Measurements from ENCODE around the gene DACT2.

DACT2 gene

GRCh38 chr6:168319279-168320111 lies at the start of gene DACT2:
Gene DACT2 (minus strand): TSS chr6:168319777. CDS start chr6:168319633, 144 bp downstream.
- POLR2A ChIA-PET, result no interaction called here
- TF ChIP-seq L3MBTL2 (conservative IDR thresholded peaks at IDR 0.05) (no peak), ZNF384 (IDR thresholded peaks at IDR 0.05) (no peak), FOXM1 (IDR thresholded peaks at IDR 0.05; ENCODE audit: borderline replicate concordance) (no peak), LEF1 (IDR thresholded peaks at IDR 0.05; ENCODE audit: borderline replicate concordance) (no peak), FOXA1 (IDR thresholded peaks at IDR 0.05) (no peak), CTBP1 (IDR thresholded peaks at IDR 0.05; ENCODE audit: borderline replicate concordance) (no peak), ARNT (IDR thresholded peaks at IDR 0.05) (no peak), SP1 (IDR thresholded peaks at IDR 0.05) (no peak)
- CTCF ChIA-PET, result no interaction called here

GRCh38 chr6:168368936-168369335 lies 49.4 kb upstream of the DACT2 start:
- DNase-seq (ENCODE audit: extremely low spot score), result no peak
- TF ChIP-seq L3MBTL2 (conservative IDR thresholded peaks at IDR 0.05) (no peak), LEF1 (IDR thresholded peaks at IDR 0.05; ENCODE audit: borderline replicate concordance) (no peak), FOXM1 (IDR thresholded peaks at IDR 0.05; ENCODE audit: borderline replicate concordance) (no peak), SP1 (IDR thresholded peaks at IDR 0.05) (no peak), PKNOX1 (IDR thresholded peaks at IDR 0.05) (no peak), TARDBP (IDR thresholded peaks at IDR 0.05) (no peak), NFRKB (IDR thresholded peaks at IDR 0.05) (no peak), BHLHE40 (IDR thresholded peaks at IDR 0.05; ENCODE audit: borderline replicate concordance) (no peak), ARNT (IDR thresholded peaks at IDR 0.05) (no peak), FOXK2 (IDR thresholded peaks at IDR 0.05) (no peak), HDGF (IDR thresholded peaks at IDR 0.05; ENCODE audit: borderline replicate concordance) (no peak), FOXA1 (IDR thresholded peaks at IDR 0.05) (no peak), SUZ12 (IDR thresholded peaks at IDR 0.05) (no peak), CTBP1 (IDR thresholded peaks at IDR 0.05; ENCODE audit: borderline replicate concordance) (no peak), ZNF384 (IDR thresholded peaks at IDR 0.05) (no peak), ELF4 (IDR thresholded peaks at IDR 0.05) (no peak)
- ChIA-PET CTCF (interaction anchor here (0.7 to 2.7 kb wide), 4 partner anchors 24 to 523 kb away, joined by 3 to 16 read pairs (median 10); no protein-coding TSS in a partner anchor), POLR2A (no interaction called here)

More at GRCh38 chr6:168319279-168320111, at the start of gene DACT2:
- DNase-seq (ENCODE audit: extremely low spot score), result no peak

GRCh38 chr6:168368066-168368820 lies 48.7 kb upstream of the DACT2 start:
- CTCF ChIA-PET, result no interaction called here
- POLR2A ChIA-PET, result no interaction called here
- no peak for TF ChIP-seq ZNF384 (IDR thresholded peaks at IDR 0.05)
- no peak for TF ChIP-seq CTBP1 (IDR thresholded peaks at IDR 0.05; ENCODE audit: borderline replicate concordance)
- no peak for TF ChIP-seq TARDBP (IDR thresholded peaks at IDR 0.05)
- TF ChIP-seq SUZ12 (IDR thresholded peaks at IDR 0.05), result no peak
- no peak for DNase-seq (ENCODE audit: extremely low spot score)

GRCh38 chr6:168367285-168367751 lies 47.7 kb upstream of the DACT2 start:
- CTCF ChIA-PET, result no interaction called here

GRCh38 chr6:168366473-168366872 lies 46.9 kb upstream of the DACT2 start:
- ChIA-PET CTCF (no interaction called here), POLR2A (no interaction called here)
- TF ChIP-seq CTBP1 (IDR thresholded peaks at IDR 0.05; ENCODE audit: borderline replicate concordance) (no peak), NFRKB (IDR thresholded peaks at IDR 0.05) (no peak), ELF4 (IDR thresholded peaks at IDR 0.05) (no peak), ZNF384 (IDR thresholded peaks at IDR 0.05) (no peak), FOXA1 (IDR thresholded peaks at IDR 0.05) (no peak), FOXM1 (IDR thresholded peaks at IDR 0.05; ENCODE audit: borderline replicate concordance) (no peak), L3MBTL2 (conservative IDR thresholded peaks at IDR 0.05) (no peak), BHLHE40 (IDR thresholded peaks at IDR 0.05; ENCODE audit: borderline replicate concordance) (no peak), PKNOX1 (IDR thresholded peaks at IDR 0.05) (no peak), FOXK2 (IDR thresholded peaks at IDR 0.05) (no peak), TARDBP (IDR thresholded peaks at IDR 0.05) (no peak), LEF1 (IDR thresholded peaks at IDR 0.05; ENCODE audit: borderline replicate concordance) (no peak), ARNT (IDR thresholded peaks at IDR 0.05) (no peak), SP1 (IDR thresholded peaks at IDR 0.05) (no peak), SUZ12 (IDR thresholded peaks at IDR 0.05) (no peak), HDGF (IDR thresholded peaks at IDR 0.05; ENCODE audit: borderline replicate concordance) (no peak)
- DNase-seq (ENCODE audit: extremely low spot score), result no peak

More at GRCh38 chr6:168367285-168367751, 47.7 kb upstream of the DACT2 start:
- TF ChIP-seq PKNOX1 (IDR thresholded peaks at IDR 0.05), result no peak
- no peak for TF ChIP-seq SUZ12 (IDR thresholded peaks at IDR 0.05)
- no peak for DNase-seq (ENCODE audit: extremely low spot score)
- POLR2A ChIA-PET, result no interaction called here
